ENCODE data around the gene PLEKHG4. TPM values are rescaled to one million over a fixed set of nuclear protein-coding genes. Genes with fewer than 3 reads are reported as not detected.

PLEKHG4 gene
- total RNA-seq, 1 experiment from 2014 or later = 38.5 TPM

DNA sequence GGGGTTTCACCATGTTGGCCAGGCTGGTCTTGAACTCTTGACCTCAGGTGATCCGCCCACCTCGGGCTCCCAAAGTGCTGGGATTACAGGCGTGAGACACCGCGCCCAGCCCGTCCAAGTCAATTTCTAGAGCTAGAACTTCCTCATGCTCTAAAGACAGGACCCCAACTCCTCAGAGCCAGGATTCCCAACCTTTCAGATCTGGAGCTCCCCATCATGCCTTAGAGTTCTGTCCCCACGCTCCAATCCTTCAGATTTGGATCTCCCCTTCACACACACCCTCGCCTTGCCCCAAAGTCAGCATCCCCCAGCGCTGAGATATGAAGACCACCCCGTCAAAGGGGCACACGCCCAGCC, 46.8 kb downstream of the PLEKHG4 start:
- no peak overlapping the region for H3K4me2 ChIP-seq (ENCODE audit: low read length)
- H4K20me1 ChIP-seq (ENCODE audit: insufficient read depth) = no peaks in the 10 kb centered on the region
- H3K4me3 ChIP-seq (replicated peaks in 1 of 2; ENCODE audit: low read depth in 1 of 2, low read length in 2 of 2) = no peak overlapping the region
- H3K9ac ChIP-seq (ENCODE audit: low read length) = no peak overlapping the region
- H3K27ac ChIP-seq (ENCODE audit: low read depth, low read length) = no peak overlapping the region
- intact Hi-C loops (cut with micrococcal nuclease) = no loop called here
- H3K27me3 ChIP-seq (ENCODE audit: insufficient read depth, low read length) = peaks cover 12% of the 10 kb centered on the region; the same call in 1 of the 2 replicates
- no peaks in the 10 kb centered on the region for H3K4me1 ChIP-seq (ENCODE audit: control insufficient read depth in 1 of 2, insufficient read depth in 2 of 2, low read length in 2 of 2)
- no peak for ATAC-seq
- TF ChIP-seq RAD21 (IDR thresholded peaks at IDR 0.05; ENCODE audit: low read depth) = no peak
- TF ChIP-seq EGR1 (IDR thresholded peaks at IDR 0.05; ENCODE audit: low read depth) = no peak
- no peak for TF ChIP-seq JUND (IDR thresholded peaks at IDR 0.05)
- TF ChIP-seq, protein P1, sequence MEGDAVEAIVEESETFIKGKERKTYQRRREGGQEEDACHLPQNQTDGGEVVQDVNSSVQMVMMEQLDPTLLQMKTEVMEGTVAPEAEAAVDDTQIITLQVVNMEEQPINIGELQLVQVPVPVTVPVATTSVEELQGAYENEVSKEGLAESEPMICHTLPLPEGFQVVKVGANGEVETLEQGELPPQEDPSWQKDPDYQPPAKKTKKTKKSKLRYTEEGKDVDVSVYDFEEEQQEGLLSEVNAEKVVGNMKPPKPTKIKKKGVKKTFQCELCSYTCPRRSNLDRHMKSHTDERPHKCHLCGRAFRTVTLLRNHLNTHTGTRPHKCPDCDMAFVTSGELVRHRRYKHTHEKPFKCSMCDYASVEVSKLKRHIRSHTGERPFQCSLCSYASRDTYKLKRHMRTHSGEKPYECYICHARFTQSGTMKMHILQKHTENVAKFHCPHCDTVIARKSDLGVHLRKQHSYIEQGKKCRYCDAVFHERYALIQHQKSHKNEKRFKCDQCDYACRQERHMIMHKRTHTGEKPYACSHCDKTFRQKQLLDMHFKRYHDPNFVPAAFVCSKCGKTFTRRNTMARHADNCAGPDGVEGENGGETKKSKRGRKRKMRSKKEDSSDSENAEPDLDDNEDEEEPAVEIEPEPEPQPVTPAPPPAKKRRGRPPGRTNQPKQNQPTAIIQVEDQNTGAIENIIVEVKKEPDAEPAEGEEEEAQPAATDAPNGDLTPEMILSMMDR (IDR thresholded peaks at IDR 0.05 in 2 of 3, conservative IDR thresholded peaks at IDR 0.05 in 1 of 3; ENCODE audit: borderline replicate concordance in 1 of 3, insufficient read depth in 1 of 3, low read depth in 2 of 3, low read length in 2 of 3) = no peak
- TF ChIP-seq EZH2phosphoT487 (IDR thresholded peaks at IDR 0.05; ENCODE audit: borderline replicate concordance) = no peak
- TF ChIP-seq, protein P2, sequence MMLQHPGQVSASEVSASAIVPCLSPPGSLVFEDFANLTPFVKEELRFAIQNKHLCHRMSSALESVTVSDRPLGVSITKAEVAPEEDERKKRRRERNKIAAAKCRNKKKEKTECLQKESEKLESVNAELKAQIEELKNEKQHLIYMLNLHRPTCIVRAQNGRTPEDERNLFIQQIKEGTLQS (IDR thresholded peaks at IDR 0.05) = no peak
- no peak for TF ChIP-seq ZFX (IDR thresholded peaks at IDR 0.05)
- TF ChIP-seq, protein P3, sequence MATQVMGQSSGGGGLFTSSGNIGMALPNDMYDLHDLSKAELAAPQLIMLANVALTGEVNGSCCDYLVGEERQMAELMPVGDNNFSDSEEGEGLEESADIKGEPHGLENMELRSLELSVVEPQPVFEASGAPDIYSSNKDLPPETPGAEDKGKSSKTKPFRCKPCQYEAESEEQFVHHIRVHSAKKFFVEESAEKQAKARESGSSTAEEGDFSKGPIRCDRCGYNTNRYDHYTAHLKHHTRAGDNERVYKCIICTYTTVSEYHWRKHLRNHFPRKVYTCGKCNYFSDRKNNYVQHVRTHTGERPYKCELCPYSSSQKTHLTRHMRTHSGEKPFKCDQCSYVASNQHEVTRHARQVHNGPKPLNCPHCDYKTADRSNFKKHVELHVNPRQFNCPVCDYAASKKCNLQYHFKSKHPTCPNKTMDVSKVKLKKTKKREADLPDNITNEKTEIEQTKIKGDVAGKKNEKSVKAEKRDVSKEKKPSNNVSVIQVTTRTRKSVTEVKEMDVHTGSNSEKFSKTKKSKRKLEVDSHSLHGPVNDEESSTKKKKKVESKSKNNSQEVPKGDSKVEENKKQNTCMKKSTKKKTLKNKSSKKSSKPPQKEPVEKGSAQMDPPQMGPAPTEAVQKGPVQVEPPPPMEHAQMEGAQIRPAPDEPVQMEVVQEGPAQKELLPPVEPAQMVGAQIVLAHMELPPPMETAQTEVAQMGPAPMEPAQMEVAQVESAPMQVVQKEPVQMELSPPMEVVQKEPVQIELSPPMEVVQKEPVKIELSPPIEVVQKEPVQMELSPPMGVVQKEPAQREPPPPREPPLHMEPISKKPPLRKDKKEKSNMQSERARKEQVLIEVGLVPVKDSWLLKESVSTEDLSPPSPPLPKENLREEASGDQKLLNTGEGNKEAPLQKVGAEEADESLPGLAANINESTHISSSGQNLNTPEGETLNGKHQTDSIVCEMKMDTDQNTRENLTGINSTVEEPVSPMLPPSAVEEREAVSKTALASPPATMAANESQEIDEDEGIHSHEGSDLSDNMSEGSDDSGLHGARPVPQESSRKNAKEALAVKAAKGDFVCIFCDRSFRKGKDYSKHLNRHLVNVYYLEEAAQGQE (IDR thresholded peaks at IDR 0.05; ENCODE audit: low read depth) = no peak
- TF ChIP-seq SRF (IDR thresholded peaks at IDR 0.05; ENCODE audit: low read depth) = no peak
- TF ChIP-seq EZH2 (IDR thresholded peaks at IDR 0.05) = no peak
- TF ChIP-seq, protein P4, sequence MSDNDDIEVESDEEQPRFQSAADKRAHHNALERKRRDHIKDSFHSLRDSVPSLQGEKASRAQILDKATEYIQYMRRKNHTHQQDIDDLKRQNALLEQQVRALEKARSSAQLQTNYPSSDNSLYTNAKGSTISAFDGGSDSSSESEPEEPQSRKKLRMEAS (IDR thresholded peaks at IDR 0.05) = no peak
- TF ChIP-seq SIN3A (IDR thresholded peaks at IDR 0.05; ENCODE audit: low read depth) = no peak
- no peak for TF ChIP-seq SP1 (IDR thresholded peaks at IDR 0.05; ENCODE audit: low read depth)
- ChIA-PET POLR2A (no interaction called here), RAD21 (ENCODE audit: low non-redundant PET in 1 of 2, low total read pairs in 2 of 2, uncharacterized antibody in 2 of 2, unreplicated experiment in 2 of 2) (no interaction called here), CTCF (no interaction called here)
- H3K79me2 ChIP-seq (ENCODE audit: insufficient read depth, low read length) = no peaks in the 10 kb centered on the region
- H3K9me2 ChIP-seq (ENCODE audit: insufficient read depth) = no peaks in the 10 kb centered on the region
- no TSS peak for BruUV-seq (replicated peaks)
- no peak overlapping the region for H2AFZ ChIP-seq (ENCODE audit: low read depth, low read length, poor library complexity, severe bottlenecking)
- no peaks in the 10 kb centered on the region for H3K36me3 ChIP-seq (ENCODE audit: control insufficient read depth in 1 of 2, insufficient read depth in 2 of 2, low read length in 2 of 2)
- no peaks in the 10 kb centered on the region for H3K9me3 ChIP-seq (ENCODE audit: control insufficient read depth in 1 of 2, insufficient read depth in 1 of 2, low read depth in 1 of 2, low read length in 2 of 2)
- no peak for DNase-seq (ENCODE audit: low read depth, low spot score)

All from HCT116 (cell line).